Naive thymus-derived CD8-positive, alpha-beta T cell (primary cell): ENCODE data around the gene CFAP52. TPM values are rescaled to one million over a fixed set of nuclear protein-coding genes. Genes with fewer than 3 reads are reported as not detected.

Experiments
- polyA plus RNA-seq, 3 donors: library from polyadenylated mRNA; unstranded; fragments of 300-500 nt; fragmentation: Illumina TruSeq; gene quantifications; one replicate each; pipeline ENCODE4 v1.2.3, GENCODE V29; 2021
- total RNA-seq, 8 experiments: library from RNA in 2 of 8; stranded (reverse) in 2 of 8; gene quantifications; one replicate each; pipeline ENCODE4 v1.2.3 and lab custom pipeline; 2021 to 2026

Gene CFAP52
- total and polyA plus RNA-seq, 5 experiments from 2014 or later: not detected

Other genes with a start within 250 kb of the CFAP52 start
- 10 to 100 TPM; 38.2 to 42.0 TPM for gene STX8, start 822 bp upstream of the CFAP52 start, total RNA-seq
- gene STX8, start 822 bp upstream of the CFAP52 start, polyA plus RNA-seq: 100 to 1,000 TPM; 114 to 167 (median 146) TPM
- under 1 TPM in 1 of 2 experiments, not detected in 1; 0.10 TPM for gene USP43, start 68.9 kb downstream of the CFAP52 start, total RNA-seq
- gene USP43, start 68.9 kb downstream of the CFAP52 start, polyA plus RNA-seq: not detected
- gene DHRS7C, start 214.9 kb downstream of the CFAP52 start, total RNA-seq: not detected
- not detected for gene DHRS7C, start 214.9 kb downstream of the CFAP52 start, polyA plus RNA-seq
- not detected for gene GSG1L2, start 245.4 kb downstream of the CFAP52 start, total RNA-seq
- not detected for gene GSG1L2, start 245.4 kb downstream of the CFAP52 start, polyA plus RNA-seq
- gene GLP2R, start 249.3 kb downstream of the CFAP52 start, total RNA-seq: not detected
- gene GLP2R, start 249.3 kb downstream of the CFAP52 start, polyA plus RNA-seq: not detected